TTC549 (cell line): ENCODE measurements around the gene C2orf92.
"Not testable (repeated sequence)": the region's sequence is repeated elsewhere in the genome, so short reads cannot be mapped to it uniquely, and the experiment has no call there.

Source experiments
- FAIRE-seq: peaks from 2 replicates; lab custom pipeline; 2012; peaks lifted over from hg19 to GRCh38; lab: Jason Lieb, UNC

C2orf92 gene

DNA sequence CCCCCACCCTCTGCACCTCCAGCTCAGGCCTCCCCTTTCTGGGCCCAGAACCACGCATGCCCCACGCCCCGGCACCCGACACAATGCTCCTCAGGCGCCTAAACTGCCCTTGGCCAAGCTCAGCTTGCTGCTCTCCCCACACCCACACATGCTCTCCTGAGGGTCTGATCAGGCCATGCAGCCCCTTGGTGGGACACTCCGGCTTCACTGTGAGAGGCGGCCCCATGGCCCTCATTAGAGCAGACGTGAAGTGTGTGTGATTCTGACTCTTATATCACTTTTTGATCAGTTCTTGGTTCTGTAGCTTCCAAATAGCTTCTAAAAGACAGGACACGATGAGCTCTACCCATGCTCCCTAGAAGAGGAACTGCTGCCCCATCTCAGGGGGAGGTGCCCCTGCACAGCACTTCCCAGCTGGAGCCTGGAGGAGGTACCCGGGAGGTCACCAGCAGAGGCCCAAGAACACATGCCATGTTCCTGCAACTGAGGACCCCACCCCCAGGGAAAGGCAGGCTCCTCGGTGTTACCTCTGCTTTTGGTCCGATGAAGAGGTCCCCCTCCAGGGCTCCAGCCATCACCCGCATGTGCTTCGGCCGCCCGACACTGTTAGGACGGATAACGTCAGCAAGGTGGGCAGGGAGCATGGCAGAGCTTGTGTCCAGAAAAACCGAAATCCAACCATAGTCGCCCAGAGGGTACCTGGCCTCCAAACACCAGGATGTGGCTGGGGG is 9.3 kb upstream of the C2orf92 start:
- no peak for FAIRE-seq

DNA sequence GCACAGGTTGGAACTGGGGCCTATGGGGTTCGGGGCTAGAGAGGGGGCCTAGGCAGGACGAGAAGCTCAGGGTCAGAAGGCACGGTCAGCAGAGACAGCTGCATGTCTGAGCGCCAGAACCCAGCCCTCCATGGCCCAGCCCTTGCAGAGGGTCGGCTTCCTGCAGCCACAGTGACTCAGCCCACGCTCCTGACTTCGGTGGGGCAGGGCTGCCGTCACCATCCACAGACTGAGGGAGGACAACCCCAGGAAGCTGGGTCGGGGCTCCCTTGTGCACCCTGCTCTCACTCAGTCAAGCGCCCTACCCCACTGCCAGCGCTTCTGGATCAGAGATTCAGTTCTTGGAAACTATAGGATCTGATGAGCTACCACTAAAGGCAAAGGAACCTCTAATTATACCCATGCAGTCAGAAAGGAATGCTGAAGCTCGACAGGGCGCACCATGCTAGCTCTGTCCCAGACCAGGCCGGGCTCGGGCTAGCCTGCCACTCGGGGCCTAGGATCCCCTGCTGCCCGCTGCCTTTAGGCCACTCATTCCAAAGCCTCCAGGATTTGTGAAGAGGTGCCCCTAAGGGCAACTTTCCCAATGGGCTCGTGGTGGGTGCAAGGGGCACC is 8.6 kb upstream of the C2orf92 start:
- FAIRE-seq: no peak

DNA sequence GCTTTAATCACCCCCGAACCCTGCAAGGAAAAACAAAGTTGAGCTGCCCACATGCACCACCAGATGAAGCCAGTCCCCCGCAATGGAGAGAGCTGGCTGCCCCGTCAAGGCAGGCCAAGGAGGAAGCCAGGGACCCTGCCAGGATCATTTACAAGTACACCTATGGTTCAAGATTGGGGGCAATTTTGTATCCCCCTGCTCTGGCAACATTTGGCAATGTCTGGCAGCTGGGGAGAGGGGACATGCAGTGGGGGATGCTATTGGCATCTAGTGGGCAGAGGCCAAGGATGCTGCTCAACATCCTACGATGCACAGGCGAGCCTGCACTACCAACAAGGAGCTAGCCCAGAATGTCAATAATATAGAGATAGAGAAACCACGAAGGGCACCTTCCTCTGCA is 7.6 kb upstream of the C2orf92 start:
- FAIRE-seq: no peak

DNA sequence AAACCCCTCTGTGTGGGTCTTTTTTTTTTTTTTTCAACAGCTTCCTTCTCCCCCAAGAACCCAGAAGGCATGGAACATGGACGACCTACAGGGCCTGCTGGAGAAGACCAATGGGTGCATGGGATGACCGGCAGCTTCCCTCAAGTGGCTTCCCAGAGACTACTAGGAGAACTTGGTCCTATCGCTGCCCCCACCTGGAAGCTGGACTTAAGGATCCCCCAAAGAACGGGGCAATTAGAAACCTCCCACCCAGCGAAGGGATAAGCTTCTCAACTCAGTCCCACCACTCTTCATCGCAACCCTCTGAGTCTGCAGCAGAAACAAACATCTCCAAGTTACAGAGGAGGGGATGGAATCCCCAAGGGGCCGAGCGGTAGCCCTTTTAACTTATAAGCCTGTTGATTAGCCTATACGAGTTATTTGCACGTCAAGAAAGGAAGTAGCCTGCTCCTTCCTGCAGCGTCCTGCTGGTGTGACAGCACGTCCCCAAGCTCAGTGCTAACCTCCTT is 7.1 kb upstream of the C2orf92 start:
- FAIRE-seq: no peak

DNA sequence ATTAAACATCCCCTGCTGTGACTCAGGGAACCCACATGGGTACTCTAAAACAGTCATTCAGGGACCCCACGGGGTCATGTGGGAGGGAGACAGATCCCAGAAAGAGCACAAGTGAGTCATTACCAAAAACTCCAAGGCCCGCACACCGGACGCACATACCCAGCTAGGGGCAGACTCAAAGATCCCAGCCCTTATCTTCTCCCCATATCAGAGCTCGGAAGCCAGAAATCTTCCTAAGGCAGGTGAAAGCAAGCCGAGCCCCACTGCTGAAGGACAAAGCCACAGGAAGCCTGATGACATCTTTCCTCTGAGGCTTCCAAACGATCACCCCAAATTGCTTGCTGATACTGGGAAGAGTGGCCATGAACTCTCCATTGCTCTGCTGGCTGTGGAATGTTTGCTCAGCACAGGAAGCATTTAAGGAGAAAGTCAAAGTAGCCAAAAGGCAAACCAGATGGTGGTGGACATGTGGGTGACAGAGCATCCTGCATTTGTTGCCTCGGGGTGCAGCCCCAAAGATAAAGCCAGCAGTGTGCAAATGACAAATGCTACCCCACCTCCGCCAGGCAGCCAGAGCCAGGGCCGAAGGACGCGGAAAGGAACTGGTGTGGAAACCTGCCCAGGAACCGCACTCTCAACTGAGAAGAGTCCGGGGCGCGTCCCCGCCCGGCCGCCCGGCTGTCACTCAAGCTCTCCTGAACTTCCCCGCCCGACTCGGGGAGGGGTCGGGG is 6.5 kb upstream of the C2orf92 start:
- no peak for FAIRE-seq

DNA sequence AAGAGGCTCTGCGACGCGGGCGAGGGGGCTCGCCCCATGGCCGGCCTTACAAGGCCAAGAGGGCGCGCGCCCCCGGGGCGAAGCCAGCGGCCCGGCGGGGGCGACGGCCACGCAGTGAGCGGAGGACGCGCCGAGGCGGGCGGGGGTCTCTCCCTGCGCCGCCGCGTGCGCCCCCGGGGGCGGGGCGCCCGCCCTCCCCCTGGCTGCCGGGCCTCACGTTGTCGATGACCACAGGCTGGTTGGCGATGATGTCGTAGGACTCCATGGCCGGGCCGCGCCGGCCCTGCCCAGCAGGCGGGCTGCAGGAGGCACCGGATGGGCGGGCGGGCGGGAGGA is 5.9 kb upstream of the C2orf92 start:
- FAIRE-seq: no peak

DNA sequence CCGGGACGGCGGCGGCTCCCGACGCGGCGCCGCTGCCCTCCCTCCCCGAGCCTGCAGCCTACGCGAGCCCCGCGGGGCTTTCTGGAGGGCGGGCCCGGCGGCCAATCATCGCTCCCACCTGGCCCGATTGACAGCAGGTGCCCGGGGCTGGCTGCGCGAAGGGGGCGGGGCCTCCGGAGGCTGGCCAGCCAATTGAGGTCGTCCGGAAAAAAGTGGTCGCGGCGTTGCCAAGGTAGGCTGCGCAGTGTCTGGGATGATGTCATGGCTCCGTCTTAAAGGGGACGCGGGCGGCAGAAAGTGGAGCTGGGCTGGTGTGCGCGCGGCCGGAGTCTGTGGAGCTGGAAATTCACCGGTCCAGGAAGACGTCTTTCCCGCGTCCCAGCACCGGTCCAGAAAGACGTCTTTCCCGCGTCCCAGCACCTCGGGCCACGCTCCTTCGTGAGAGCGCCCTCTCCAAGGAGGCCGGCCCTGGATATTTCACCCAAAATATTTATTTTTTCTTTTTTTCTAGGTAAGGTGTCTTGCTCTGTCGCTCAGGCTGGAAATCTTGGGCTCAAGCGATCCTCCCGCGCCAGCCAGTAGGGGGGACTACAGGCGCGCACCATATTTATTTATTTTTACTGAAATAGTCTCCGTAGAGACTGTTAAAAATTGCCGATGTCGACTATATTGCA is 5.4 kb upstream of the C2orf92 start, which contains the start of gene ACTR1B:
TSS of gene ACTR1B (minus strand) at position 83 of the 674 bp plus-strand sequence. CDS start 154 bp downstream, outside the sequence.
- peak; percentile 85 for FAIRE-seq

DNA sequence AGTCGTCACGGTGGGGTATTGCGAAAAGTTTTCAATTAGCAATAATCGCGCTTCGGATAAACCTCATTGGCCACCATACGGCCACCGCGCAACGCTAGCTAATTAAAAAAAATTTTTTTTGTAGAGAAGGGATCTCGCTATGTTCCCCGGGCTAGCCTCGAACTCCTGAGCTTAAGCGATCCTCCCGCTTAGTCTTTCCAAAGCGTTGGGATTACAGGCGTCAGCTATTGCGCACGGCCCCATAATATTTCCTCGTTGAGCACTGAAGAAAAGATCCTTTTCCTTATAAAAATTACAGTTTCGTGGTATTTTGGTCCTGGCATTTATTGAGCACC is 4.9 kb upstream of the C2orf92 start:
- FAIRE-seq: no peak

DNA sequence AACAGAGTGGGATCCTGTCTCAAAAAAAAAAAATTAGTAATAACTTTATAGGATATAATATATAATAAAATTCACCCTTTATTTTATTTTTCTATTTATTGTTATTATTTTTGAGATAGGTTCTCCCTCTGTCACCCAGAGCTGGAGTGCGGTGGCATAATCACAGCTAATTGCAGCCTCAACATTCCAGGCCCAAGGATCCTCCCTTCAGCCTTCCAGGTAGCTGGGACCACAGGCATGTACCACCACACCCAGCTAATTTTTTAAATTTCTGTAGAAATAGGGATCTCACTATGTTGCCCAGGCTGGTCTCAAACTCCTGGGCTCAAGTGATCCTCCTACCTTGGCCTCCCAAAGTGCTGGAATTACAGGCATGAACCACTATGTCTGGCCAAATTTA is 958 bp downstream of the C2orf92 start:
- no peak for FAIRE-seq

DNA sequence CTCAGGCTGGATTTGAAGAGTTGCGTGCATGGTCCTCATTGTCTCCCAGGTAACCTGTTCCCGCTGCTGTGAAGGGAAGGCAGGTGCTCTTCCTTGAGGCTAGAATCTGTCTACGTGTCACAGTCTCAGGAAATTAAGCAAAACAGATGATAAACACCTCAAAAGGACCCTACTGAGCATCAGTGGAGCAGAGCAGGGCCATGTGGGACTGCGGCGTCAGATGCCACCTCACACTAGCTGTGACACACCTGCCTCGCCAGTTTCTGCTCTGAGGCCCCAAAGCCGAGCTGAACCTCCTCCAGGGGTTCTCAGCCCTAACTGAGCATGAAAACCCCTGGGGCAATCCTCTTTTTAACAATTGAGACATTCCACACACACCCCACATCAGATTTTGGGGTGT is 2.0 kb downstream of the C2orf92 start:
- FAIRE-seq: no peak

DNA sequence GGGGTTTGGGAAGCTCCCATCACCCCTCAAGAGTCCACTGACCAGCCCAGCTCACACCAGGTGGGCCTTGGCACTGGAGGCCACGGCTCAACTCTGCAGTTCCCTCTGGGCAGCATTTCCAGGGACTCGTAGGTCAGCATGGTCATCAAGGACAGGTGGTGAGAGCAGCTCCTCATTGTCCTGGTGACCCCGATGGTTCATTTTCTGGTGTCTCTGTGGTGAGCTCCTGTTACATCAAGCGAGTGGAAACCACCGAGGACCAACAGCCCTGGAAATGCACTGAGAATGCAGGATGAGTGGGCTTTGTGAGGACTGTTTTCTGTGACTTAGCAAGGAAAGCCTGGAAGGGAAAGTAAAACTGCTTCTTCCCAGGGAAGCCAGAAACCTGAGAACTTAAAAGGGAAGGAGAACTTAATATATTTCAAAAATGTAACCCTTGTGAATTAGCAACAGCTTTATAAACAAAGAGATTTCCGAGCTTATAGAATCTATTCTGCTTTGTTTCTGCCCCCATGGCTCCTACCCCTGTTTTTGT is 3.2 kb downstream of the C2orf92 start:
- not testable (repeated sequence) for FAIRE-seq

DNA sequence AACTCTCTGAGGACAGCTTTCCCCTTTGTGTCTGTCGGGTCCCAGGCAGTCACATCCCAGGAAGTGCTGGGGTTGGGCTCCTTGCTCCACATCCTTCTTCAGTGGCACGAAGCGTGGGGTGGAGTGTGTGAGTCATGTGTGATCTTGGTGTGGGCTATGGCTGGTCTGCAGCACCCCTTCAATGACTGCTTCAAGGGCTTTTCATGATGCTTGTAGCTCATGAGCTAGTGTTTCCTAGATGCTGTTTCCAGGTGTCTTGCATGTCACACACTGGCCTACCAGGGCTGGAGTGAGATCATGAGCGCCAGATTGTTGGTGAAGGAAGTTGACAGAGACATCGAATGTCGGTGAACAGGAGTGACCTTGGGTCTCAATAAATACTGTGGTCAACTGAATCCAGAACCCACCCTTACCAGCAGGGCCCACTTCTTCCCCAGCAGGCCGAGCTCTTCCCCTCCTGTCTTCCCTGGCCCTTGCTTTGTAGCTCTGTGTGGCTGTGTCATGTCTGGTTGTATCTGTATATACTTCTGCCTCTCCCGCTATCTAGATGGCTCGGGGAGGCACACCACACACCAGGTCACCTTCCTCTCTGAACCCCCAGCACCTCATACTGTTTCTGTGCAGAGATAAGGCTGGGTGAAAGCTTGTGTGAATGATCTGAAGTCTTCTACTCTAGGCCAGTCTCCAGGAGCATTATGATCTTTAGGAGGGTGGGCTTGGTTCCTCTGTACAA is 3.8 kb downstream of the C2orf92 start:
- no peak for FAIRE-seq

DNA sequence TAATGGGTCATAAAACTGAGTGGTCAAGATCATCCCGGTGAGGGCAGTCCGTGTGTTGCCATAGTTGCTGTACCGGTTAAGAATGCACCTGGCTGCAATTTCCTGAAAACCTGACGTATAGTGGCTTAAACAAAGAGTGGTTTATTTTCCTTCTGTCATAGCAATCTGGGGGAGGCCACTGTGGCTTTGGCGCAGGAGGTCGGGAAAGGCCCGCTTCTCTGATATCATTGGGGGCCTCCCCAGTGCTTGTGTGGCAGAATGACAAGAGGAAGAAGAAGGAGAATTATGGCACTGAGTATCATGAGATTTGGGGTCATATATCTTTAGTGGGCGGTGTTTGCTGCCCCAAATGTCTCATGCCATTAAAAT is 4.4 kb downstream of the C2orf92 start:
- FAIRE-seq: no peak

DNA sequence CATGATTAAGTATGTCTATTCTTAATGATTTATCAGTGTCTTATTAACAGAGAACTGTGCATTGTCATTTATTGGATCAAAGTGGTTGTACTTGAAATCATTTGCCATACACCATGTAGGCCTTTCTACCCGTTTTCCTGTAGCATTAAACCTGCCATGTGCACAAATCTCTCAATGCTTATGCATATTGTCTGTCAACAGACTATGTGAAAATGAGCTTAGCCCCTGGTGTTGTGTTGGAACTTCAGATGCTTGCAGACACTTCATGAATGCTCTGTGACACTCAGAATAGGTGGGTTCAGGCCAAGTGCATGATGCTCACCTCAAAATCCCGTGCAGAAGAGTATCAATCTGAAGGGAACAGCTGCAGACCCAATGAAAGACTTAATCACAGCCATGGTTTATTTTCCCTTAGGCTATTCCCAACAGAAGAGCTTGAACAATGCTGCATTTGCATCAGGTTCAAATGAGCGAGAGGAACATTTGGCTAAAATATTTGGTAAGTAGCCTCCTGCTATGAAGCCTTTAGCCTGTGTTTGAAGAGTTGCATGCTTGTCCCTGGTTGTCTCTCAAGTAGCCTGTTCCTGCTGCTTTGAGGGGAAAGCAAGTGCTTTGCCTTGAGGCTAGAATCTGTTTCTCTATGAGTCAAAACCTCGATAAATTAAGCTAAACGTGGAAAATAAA is 6.1 kb downstream of the C2orf92 start:
- no peak for FAIRE-seq

DNA sequence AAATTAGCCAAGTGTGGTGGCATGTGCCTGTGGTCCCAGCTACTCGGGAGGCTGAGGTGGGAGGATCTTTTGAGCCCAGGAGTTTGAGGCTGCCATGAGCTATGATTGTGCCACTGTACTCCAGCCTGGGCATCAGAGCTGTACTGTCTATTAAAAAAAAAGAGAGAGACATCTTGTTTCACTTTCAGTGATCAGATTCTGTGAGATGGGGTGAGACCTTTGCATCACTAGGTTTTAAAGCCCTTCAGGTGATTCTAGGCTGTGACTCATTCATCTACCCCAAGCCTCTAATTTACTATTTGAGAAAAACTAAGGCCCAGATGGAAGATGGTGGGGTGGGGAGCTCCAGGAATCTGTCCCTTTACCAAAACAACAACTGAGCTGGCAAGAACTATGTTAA is 7.1 kb downstream of the C2orf92 start:
- no peak for FAIRE-seq

DNA sequence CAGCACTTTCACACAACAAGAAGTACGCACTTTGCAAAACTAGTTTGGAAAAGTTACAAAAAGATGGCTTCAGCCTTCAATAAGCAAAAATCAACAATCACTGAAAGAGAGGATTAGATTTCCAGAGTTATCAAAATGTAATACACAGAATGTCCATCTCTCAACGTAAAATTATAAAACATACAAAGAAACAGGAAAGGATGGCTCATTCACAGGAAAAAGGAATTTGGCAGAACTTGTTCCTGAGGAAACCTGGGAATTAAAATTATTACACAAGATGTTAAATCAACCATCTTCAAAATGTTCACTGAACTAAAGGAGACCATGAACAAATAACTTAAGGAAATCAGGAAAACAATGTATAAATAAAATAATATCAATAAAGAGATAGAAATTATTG is 8.0 kb downstream of the C2orf92 start:
- FAIRE-seq: no peak

DNA sequence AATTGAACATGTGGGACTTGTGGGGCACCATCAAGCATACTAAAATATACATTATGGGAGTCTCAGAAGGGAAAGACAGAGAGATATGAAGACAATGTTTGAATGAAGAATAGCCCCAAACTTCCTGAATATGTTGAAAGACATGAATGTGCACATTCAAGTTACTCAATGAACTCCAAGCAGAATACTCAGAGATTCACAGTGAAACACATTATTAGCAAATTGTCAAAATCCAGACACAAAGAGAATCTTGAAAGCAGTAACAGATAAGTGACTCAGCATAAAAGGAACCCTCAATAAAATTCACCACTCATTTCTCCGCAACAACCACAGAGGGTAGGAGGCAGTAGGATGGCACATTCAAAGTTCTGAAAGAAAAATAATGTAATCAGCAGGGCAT is 8.8 kb downstream of the C2orf92 start:
- no peak for FAIRE-seq

DNA sequence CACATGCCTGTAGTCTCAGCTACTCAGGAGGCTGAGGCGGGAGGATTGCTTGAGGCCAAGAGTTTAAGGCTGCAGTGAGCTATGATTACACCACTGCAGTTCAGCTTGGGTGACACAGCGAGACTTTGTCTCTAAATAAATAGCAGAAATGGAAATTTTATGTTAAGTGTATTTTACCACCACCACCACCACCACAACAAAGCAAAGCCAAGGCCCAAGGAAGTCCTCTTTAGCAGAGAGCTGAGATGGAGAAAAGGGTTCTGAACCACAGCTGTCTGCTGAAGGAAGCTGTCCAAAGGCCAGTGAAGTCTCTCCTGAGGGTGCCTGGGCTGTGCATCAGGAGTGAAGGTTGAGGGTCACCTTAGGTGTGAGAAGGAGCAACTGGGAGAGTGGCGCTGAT is 17.7 kb downstream of the C2orf92 start:
- not testable (repeated sequence) for FAIRE-seq

DNA sequence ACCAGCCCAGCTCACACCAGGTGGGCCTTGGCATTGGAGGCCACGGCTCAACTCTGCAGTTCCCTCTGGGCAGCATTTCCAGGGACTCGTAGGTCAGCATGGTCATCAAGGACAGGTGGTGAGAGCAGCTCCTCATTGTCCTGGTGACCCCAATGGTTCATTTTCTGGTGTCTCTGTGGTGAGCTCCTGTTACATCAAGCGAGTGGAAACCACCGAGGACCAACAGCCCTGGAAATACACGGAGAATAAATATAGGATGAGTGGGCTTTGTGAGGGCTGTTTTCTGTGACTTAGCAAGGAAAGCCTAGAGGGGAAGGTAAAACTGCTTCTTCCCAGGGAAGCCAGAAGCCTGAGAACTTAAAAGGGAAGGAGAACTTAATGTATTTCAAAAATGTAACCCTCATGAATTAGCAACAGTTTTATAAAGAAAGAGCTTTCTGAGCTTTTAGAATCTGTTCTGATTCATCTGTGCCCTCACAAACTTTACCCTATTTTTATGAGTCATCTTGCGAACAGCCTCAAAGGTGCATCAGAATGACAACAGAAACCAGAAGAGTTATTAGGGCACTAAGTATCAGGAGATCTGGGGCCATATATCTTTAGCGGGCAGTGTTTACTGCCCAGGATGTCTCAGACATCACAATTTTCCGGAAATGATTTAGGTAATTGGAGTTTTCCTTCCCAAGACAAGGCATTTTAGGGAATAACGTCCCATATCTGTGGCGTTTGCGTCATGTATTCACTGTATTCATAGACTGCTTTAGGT is 18.7 kb downstream of the C2orf92 start:
- FAIRE-seq: no peak

DNA sequence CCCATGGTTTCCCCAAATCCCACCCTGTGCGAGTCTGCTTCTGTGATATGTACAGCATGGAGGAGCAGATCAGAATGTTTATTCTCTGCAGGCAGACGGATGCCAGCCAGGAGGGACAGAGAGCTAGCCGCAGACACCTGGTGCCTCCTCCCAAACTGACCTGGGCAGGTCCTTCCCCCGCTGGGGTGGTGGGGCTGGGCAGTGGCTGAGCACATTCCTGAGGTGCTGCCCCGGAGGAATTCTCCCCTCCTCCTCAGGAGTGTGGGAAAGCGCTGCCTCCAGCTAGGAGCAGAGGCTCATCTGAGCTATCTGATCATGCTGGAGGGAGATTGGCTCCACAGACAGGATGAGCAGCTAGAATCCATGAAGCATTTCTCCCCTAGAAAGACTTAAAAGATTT is 21.7 kb downstream of the C2orf92 start:
- no peak for FAIRE-seq

DNA sequence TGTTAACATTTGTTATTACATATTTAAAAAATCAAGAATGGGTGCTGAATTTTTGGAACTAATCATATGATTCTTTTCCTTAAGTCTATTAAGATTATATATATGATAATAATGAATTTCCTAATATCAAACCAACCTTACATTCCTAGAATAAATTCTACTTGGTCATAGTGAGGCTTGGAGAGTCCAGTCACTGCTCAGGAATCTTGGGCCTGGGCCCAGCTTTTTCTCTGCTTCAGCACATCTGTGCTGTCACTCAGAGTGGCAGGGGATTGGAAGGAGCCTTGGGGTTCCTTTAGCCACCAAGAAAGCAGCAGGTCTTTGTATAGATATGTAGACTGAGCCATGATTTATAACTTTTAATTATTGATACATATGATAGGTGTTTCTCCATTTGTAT is 24.0 kb downstream of the C2orf92 start:
- no peak for FAIRE-seq
